Measurements from ENCODE around the gene STX10. TPM values are rescaled to one million over a fixed set of nuclear protein-coding genes. Genes with fewer than 3 reads are reported as not detected.

Gene STX10
- total and polyA plus RNA-seq, 9 of the 15 experiments (the other 6 are each of a cell fraction or from before 2014, with no cell fraction given), result 0.51 to 66.3 (median 31.0) TPM

GRCh38 chr19:13150187-13150930, at the start of gene STX10, which contains the start of gene IER2 (continued):
- TF ChIP-seq HES1 (IDR thresholded peaks at IDR 0.05; ENCODE audit: low read depth), result no peak; the same call in 1 of the 2 replicates
- TF ChIP-seq CREBBP (IDR thresholded peaks at IDR 0.05; ENCODE audit: low read depth, low read length), result no peak
- TF ChIP-seq ZSCAN29 (IDR thresholded peaks at IDR 0.05), result peak; percentile 95
- TF ChIP-seq IRF1 (CRISPR knock-in tag; IDR thresholded peaks at IDR 0.05; ENCODE audit: borderline replicate concordance), result no peak
- TF ChIP-seq SRF (CRISPR knock-in tag; IDR thresholded peaks at IDR 0.05), result peak in 1 of 2 experiments; percentile 70; a peak in 2 of 4 replicates
- peak; percentile 91 for TF ChIP-seq EGR1 (conservative IDR thresholded peaks at IDR 0.05)
- no peak for TF ChIP-seq RNF219 (CRISPR knock-in tag; IDR thresholded peaks at IDR 0.05)
- peak; percentile 53 for TF ChIP-seq NCOR1 (IDR thresholded peaks at IDR 0.05)
- TF ChIP-seq ZNF175 (CRISPR knock-in tag; IDR thresholded peaks at IDR 0.05; ENCODE audit: low read depth), result no peak
- TF ChIP-seq RNF2 (IDR thresholded peaks at IDR 0.05), result peak; percentile 71; the same call in 1 of the 2 replicates
- TF ChIP-seq ETV6 (IDR thresholded peaks at IDR 0.05; ENCODE audit: borderline replicate concordance in 1 of 2, low read depth in 2 of 2, low read length in 1 of 2), result no peak
- TF ChIP-seq ETV6 (CRISPR knock-in tag; IDR thresholded peaks at IDR 0.05; ENCODE audit: borderline replicate concordance), result no peak; the same call in 1 of the 2 replicates
- no peak for TF ChIP-seq FOS (IDR thresholded peaks at IDR 0.05; ENCODE audit: extremely low read depth, insufficient read length)
- no peak for TF ChIP-seq RBM14 (IDR thresholded peaks at IDR 0.05; ENCODE audit: borderline replicate concordance, insufficient read depth, low read depth, low read length)
- TF ChIP-seq GTF2F1 (IDR thresholded peaks at IDR 0.05; ENCODE audit: low read depth, low read length), result peak; percentile 43; the same call in 1 of the 2 replicates
- no peak for TF ChIP-seq ZNF280A (IDR thresholded peaks at IDR 0.05; ENCODE audit: low read depth, partially characterized antibody)
- TF ChIP-seq ZNF668 (CRISPR knock-in tag; IDR thresholded peaks at IDR 0.05), result no peak
- peak; percentile 55; the same call in 1 of the 2 replicates for TF ChIP-seq PKNOX1 (IDR thresholded peaks at IDR 0.05)
- TF ChIP-seq FOXK2 (conservative IDR thresholded peaks at IDR 0.05 in 1 of 2, IDR thresholded peaks at IDR 0.05 in 1 of 2; ENCODE audit: low read depth in 2 of 2), result peak; percentile 60 to 74
- peak; percentile 92; the same call in 1 of the 2 replicates for TF ChIP-seq DNMT1 (IDR thresholded peaks at IDR 0.05)

Data from K562 (cell line).